NCI-H345 (cell line): Measurements from ENCODE around the gene TMEM175.

Source experiments
- DNase-seq: peaks from one replicate; lab custom pipeline; 2025; lab: John Stamatoyannopoulos, UW

TMEM175 gene

GRCh38 chr4:947491-947971 lies 15.3 kb downstream of the TMEM175 start:
- DNase-seq = no peak

DNA sequence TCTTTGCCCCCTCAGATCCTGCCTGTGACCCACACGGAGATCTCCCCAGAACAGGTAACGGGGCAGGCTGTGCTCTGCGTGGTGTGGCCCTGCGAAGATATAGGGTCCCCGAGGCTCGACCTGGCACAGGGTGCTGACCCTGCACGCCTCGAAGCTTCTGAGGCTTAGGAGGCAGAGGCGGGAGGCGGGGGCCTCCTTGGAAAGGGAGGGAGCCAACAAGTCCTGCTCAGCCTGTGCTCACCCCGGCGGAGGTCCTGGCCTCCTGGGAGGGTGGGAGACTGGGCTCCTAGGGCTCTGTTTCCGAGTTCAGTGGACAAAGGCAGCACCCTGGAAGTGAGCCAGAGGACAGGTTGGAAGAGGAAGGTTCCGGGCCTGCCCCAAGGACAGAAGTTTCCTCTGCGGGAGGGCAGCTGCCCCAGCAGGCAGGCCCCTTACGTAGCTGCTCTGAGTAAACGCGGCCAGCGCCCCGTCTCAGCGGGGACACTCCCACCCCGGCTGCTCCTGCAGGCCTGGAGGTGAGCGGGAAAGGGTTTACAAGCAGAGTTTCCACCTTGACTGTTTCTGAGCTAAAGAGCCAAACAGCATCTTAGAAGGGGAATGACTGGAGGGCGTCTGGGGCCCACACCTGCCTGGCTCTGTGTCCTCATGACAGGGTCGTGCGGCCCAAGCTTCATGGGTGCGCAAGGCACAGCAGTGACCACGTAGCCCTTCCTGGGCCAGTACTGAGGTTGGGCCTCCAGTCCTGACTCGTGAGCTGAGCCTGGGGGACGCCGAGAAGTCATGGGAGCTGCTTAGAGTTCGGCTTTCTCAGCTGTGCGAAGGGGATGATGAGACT lies 16.1 kb downstream of the TMEM175 start:
- DNase-seq = no peak

DNA sequence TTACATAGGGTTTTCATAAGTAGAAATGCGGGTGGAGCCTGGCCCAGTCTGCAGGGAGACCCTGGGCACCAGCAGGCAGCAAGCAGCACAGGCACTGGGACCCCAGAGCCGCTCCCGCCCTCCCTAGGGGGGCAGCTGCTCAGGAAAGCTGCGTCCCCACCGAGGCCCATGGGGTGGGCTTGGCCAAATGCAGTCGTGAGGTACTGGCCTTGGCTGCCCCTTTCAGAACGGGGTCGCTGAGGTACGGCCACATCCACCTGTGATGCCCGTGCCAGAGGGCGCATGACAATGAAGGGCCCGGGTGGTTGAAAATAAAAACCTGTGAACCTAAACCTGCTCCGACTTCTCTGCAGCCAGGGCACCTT lies 16.7 kb downstream of the TMEM175 start:
- no peak for DNase-seq

DNA sequence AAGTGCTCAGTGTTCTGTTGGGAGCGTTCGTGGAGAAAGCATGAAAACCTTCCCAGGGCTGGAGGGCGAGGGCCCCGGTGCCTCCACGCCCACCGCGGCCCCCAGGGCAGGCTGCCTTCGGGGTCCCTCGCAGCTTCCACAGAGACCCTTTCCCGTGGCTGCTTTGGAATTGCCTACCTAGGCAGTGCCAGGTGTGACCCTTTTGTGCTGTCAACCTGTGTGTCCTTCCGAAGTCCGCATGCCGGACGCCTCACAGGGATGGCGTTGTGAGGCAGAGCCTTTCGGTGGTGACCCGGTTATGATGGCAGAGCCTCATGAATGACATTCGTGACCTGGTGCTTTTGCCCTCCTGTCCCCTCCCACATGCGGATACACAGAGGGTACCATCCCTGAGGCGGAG lies 17.4 kb downstream of the TMEM175 start:
- no peak for DNase-seq

DNA sequence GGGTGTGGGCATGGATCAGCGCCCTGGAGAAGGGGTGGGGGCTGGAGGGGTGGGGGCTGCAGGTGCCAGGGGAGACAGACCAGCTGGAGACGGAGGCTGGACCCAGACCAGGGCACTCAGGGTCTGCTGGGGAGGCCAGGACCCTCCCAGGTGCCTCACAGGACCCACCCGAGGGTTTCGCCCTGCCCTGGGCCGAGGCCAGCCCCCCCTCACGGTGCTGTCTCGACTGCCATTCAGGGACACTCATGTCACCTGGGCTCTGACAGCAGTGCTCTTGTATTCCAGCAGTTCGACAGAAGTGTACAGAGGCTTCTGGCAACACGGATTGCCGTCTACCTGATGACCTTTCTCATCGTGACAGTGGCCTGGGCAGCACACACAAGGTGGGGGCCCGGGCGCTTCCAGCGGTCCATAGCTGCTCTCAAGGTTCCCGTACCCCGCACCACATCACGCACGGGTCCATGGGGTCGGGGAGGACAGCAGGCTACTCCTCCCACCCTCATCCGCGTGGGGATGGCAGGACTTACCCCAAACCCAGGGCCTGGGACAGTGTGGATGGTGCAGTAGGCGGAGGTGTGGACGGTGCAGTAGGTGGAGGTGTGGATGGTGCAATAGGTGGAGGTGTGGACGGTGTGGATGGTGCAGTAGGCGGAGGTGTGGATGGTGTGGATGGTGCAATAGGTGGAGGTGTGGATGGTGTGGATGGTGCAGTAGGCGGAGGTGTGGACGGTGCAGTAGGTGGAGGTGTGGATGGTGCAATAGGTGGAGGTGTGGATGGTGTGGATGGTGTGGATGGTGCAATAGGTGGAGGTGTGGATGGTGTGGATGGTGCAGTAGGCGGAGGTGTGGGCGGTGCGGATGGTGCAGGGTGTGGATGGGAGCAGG lies 18.1 kb downstream of the TMEM175 start:
- DNase-seq = no peak

GRCh38 chr4:951186-951585 lies 18.9 kb downstream of the TMEM175 start:
- no peak for DNase-seq

- DNase-seq = no peak
Measured at GRCh38 chr4:951594-952468, 19.6 kb downstream of the TMEM175 start.

DNA sequence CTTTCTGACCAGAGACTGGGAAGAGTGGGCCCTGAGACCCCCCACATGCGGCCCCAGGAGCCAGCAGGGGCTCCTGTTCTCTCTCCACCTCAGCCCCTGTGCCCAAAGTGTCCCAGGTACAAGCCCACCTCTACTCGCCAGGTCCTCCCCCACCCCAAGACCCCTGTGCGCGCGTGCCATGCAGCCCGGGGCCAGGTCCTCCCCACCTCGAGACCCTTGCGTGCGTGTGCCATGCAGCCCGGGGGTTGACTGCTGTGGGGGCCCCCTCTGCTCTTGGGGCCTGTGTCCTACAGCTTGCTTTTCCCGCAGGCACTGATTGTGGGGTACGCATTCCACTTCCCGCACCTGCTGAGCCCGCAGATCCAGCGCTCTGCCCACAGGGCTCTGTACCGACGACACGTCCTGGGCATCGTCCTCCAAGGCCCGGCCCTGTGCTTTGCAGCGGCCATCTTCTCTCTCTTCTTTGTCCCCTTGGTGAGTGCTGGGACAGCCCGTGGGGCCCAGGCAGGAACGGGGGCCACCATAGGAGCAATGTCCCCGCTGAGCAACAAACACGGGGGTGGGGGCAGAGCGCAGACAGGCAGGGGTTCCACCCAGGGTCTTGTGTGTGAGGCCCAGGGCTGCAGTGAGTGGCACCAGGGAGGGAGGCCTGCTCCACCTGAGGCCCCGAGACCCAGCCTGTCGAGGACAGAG lies 20.8 kb downstream of the TMEM175 start:
- DNase-seq = no peak

DNA sequence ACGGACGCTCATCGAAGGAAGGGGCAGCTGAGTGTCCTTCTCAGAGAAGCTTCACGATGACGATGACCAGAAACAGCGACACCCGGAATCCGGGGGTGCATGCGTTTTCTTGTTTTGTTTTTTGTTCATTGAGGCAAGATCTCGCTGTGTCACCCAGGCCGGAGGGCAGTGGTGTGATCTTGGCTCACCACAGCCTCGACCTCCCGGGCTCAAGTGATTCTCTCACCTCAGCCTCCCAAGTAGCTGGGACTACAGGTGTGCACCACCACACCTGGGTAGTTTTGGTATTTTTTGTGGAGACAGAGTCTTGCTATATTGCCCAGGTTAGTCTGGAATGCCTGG lies 21.3 kb downstream of the TMEM175 start:
- DNase-seq = no peak

- no peak for DNase-seq
Measured at GRCh38 chr4:954211-955020, 22.2 kb downstream of the TMEM175 start.

GRCh38 chr4:955161-955921 lies 23.1 kb downstream of the TMEM175 start:
- no peak for DNase-seq

- no peak for DNase-seq
Measured at GRCh38 chr4:955931-956381, 23.7 kb downstream of the TMEM175 start.

DNA sequence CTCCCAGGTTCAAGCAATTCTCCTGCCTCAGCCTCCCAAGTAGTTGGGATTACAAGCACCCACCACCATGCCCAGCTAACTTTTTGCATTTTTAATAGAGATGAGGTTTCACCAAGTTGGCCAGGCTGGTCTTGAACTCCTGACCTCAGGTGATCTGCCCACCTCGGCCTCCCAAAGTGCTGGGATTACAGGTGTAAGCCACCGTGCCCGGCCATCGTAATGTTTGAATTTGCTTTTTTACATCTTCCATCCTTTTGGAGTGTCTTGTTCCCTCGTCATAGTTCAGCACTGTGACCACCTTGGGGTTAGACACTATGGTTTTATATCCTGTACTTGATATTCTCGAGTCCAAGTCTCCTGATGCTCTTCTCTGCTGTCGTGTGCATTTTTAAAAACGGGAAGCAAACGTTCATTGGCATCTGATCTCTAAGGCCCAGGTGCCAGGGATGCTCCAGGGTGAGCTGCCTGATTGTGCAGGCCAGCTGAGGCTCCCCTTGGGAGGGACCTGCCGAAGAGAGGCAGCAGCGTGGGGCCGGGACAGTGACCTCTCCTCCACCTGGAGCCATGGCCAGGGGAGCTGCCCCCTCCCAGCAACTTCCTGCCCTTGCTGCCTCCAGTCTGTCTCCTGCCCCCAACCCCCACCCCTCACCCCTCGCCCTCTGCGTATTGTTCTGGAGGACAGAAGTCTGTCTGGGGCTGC lies 24.4 kb downstream of the TMEM175 start:
- no peak for DNase-seq

GRCh38 chr4:957231-957580 lies 24.9 kb downstream of the TMEM175 start:
- DNase-seq = no peak

DNA sequence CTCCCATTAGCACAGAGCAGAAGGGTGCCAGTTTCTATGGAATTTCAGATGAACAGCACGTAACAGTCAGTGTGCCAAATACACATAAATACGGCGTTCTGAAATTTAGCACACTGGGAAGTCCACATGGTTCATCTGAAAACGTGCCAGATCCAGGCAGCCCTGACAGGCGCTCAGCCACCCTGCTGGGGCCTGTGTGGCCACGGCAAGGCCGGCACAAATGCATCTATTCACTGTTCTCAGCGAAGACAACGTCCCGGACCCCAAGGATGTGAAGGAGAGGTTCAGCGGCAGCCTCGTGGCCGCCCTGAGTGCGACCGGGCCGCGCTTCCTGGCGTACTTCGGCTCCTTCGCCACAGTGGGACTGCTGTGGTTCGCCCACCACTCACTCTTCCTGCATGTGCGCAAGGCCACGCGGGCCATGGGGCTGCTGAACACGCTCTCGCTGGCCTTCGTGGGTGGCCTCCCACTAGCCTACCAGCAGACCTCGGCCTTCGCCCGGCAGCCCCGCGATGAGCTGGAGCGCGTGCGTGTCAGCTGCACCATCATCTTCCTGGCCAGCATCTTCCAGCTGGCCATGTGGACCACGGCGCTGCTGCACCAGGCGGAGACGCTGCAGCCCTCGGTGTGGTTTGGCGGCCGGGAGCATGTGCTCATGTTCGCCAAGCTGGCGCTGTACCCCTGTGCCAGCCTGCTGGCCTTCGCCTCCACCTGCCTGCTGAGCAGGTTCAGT lies 25.5 kb downstream of the TMEM175 start:
- DNase-seq = no peak

GRCh38 chr4:958314-958665 lies 26.0 kb downstream of the TMEM175 start:
- no peak for DNase-seq

DNA sequence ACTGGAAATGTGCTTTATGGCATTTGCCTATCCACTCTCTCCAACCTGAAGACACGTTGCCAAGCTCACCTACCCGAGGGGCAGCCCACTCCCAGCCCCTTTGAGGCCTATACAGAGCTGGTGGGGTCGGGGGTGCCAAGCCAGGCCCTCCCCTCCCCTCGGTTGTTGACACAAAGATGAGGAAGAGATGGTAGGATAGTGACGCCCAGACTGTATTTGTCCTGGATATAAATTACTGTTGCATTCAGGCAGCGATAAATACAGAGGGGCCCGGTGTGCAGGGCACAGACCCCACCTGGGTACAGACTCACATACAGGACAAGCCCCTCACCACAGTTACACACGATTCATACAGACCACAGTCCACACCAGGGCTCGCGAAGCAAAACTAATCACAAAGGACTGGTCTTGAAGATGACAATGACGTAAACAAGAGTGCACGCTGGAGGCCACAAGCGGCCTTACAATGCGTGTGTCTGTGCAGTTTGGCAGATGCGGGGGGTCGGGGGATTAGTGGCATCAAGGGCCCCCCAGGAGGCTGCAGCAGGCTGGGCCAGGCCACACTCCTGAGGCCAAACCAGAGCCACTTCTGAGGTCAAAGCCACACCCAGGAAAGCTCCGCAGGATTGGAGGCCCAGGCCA lies 26.6 kb downstream of the TMEM175 start:
- no peak for DNase-seq
